Breast epithelium (tissue), 4 donors: ENCODE measurements around the gene IL22RA2. TPM values are rescaled to one million over a fixed set of nuclear protein-coding genes. Genes with fewer than 3 reads are reported as not detected.

Experiments used
- DNase-seq, 2 donors: peaks; one replicate each; pipeline ENCODE4 v3.0.0-alpha.2; 2019; ENCODE audit warnings: low spot score in 2 of 2
- H3K27ac ChIP-seq, 2 donors: fragments of 200-600 bp; sonication (generic) in 1 of 2; one replicate each; pipeline ENCODE4 v1.5.1; 2016 to 2019; ENCODE audit warnings: mild to moderate bottlenecking in 1 of 2
- H3K27me3 ChIP-seq, 2 donors: fragments of 200-600 bp; sonication (generic) in 1 of 2; one replicate each; pipeline versions ENCODE4 v1.5.1 to v1.6.0; 2017 to 2019; ENCODE audit warnings: control low read depth in 1 of 2, mild to moderate bottlenecking in 1 of 2
- H3K36me3 ChIP-seq: fragments of 200-600 bp; one replicate; pipeline ENCODE4 v1.5.1; 2019
- H3K4me1 ChIP-seq, 2 donors: fragments of 200-600 bp; sonication (generic); one replicate each; pipeline ENCODE4 v1.5.1; 2016 to 2019; ENCODE audit warnings: control low read depth in 1 of 2
- H3K4me3 ChIP-seq, 3 donors: fragments of 200-600 bp; sonication (generic); 1 replicate in 2 of 3; 2 replicates in 1 of 3; pipeline ENCODE4 v1.5.1; 2016 to 2019; ENCODE audit warnings: mild to moderate bottlenecking in 3 of 3, moderate library complexity in 2 of 3
- H3K9me3 ChIP-seq, 2 donors: fragments of 200-600 bp; sonication (generic) in 1 of 2; one replicate each; pipeline ENCODE4 v1.5.1; 2016 to 2019; ENCODE audit warnings: control low read depth in 1 of 2
- CTCF ChIP-seq, 3 donors: fragments of 450-650 bp; IDR thresholded peaks; one replicate each; pipeline ENCODE4 v1.5.1; 2016 to 2017; ENCODE audit warnings: antibody characterized with exemption in 3 of 3, mild to moderate bottlenecking in 3 of 3, moderate library complexity in 3 of 3
- POLR2A ChIP-seq: fragments of 450-650 bp; IDR thresholded peaks from one replicate; pipeline ENCODE4 v1.6.1; 2016; ENCODE audit warnings: antibody characterized with exemption, mild to moderate bottlenecking, moderate library complexity
- POLR2AphosphoS5 ChIP-seq, 3 donors: sonication (generic); formaldehyde crosslinking; IDR thresholded peaks; one replicate each; pipeline ENCODE4 v1.6.1; 2017; ENCODE audit warnings: antibody characterized with exemption in 3 of 3
- intact Hi-C: fragments of 100-400 bp; cut with DNase I; formaldehyde crosslinking; loops from one replicate; pipeline ENCODE4 v1.15.1; 2023; ENCODE audit warnings: low total_unique reads
- total RNA-seq, 3 donors: library from RNA; depleted of rRNA; stranded (reverse); fragments of >200 nt; gene quantifications; one replicate each; pipeline ENCODE4 v1.1.0, GENCODE V29; 2016

Gene IL22RA2
- total RNA-seq, 3 donors from 2014 or later = 0.15 TPM; not detected in 2

GRCh38 chr6:137150072-137150471, 23.4 kb downstream of the IL22RA2 start:
- no peak for DNase-seq
- Histone ChIP-seq H3K4me3 (no peak overlapping the region), H3K27me3 (no peaks in the 10 kb centered on the region), H3K9me3 (peaks cover 0 to 9% of the 10 kb centered on the region in 2 donors), H3K27ac (no peak overlapping the region), H3K4me1 (no peaks in the 10 kb centered on the region), H3K36me3 (no peaks in the 10 kb centered on the region)
- TF ChIP-seq CTCF (IDR thresholded peaks at IDR 0.05) (no peak), POLR2A (no peak), POLR2AphosphoS5 (IDR thresholded peaks at IDR 0.05) (no peak)
- intact Hi-C loops = no loop called here

- no peaks in the 10 kb centered on the region for H3K27me3 ChIP-seq
- no peaks in the 10 kb centered on the region for H3K36me3 ChIP-seq
- H3K27ac ChIP-seq = peak overlapping the region in 1 of 2 donors; percentile 30
- H3K4me1 ChIP-seq = no peaks in the 10 kb centered on the region
- DNase-seq = no peak
- H3K4me3 ChIP-seq = no peak overlapping the region
- TF ChIP-seq POLR2A (no peak), CTCF (IDR thresholded peaks at IDR 0.05) (no peak), POLR2AphosphoS5 (IDR thresholded peaks at IDR 0.05) (no peak)
- peaks cover 0 to 9% of the 10 kb centered on the region in 2 donors for H3K9me3 ChIP-seq
- intact Hi-C loops = no loop called here
Measured at GRCh38 chr6:137149035-137149393, 24.4 kb downstream of the IL22RA2 start.

GRCh38 chr6:137148306-137149034, 25.0 kb downstream of the IL22RA2 start:
- TF ChIP-seq POLR2A = no peak
- no peak for TF ChIP-seq CTCF (IDR thresholded peaks at IDR 0.05)
- TF ChIP-seq POLR2AphosphoS5 (IDR thresholded peaks at IDR 0.05) = peak in 2 of 3 donors; percentile 61 to 87
- H3K4me3 ChIP-seq = no peak overlapping the region
- no peaks in the 10 kb centered on the region for H3K36me3 ChIP-seq
- H3K27me3 ChIP-seq = no peaks in the 10 kb centered on the region
- DNase-seq = no peak
- H3K9me3 ChIP-seq = peaks cover 0 to 9% of the 10 kb centered on the region in 2 donors
- H3K27ac ChIP-seq = peak overlapping the region; percentile 71 to 81
- no peaks in the 10 kb centered on the region for H3K4me1 ChIP-seq
- intact Hi-C loops = no loop called here

- DNase-seq = no peak
- intact Hi-C loops = no loop called here
- Histone ChIP-seq H3K4me3 (no peak overlapping the region), H3K4me1 (no peaks in the 10 kb centered on the region), H3K27ac (no peak overlapping the region), H3K27me3 (no peaks in the 10 kb centered on the region), H3K9me3 (peaks cover 0 to 5% of the 10 kb centered on the region in 2 donors), H3K36me3 (no peaks in the 10 kb centered on the region)
- no peak for TF ChIP-seq CTCF (IDR thresholded peaks at IDR 0.05)
- TF ChIP-seq POLR2AphosphoS5 (IDR thresholded peaks at IDR 0.05) = no peak
- no peak for TF ChIP-seq POLR2A
Measured at GRCh38 chr6:137147195-137147594, 26.2 kb downstream of the IL22RA2 start.

- Histone ChIP-seq H3K4me1 (no peaks in the 10 kb centered on the region), H3K36me3 (no peaks in the 10 kb centered on the region), H3K27me3 (no peaks in the 10 kb centered on the region), H3K4me3 (no peak overlapping the region), H3K27ac (no peak overlapping the region), H3K9me3 (peaks cover 0 to 4% of the 10 kb centered on the region in 2 donors)
- DNase-seq = no peak
- intact Hi-C loops = no loop called here
- no peak for TF ChIP-seq POLR2A
- TF ChIP-seq POLR2AphosphoS5 (IDR thresholded peaks at IDR 0.05) = no peak
- TF ChIP-seq CTCF (IDR thresholded peaks at IDR 0.05) = no peak
Measured at GRCh38 chr6:137146206-137146605, 27.2 kb downstream of the IL22RA2 start.
